ENCODE data around the gene PSEN1. TPM values are rescaled to one million over a fixed set of nuclear protein-coding genes. Genes with fewer than 3 reads are reported as not detected.

The PSEN1 gene
- total RNA-seq, 1 experiment from 2014 or later = 26.9 TPM

DNA sequence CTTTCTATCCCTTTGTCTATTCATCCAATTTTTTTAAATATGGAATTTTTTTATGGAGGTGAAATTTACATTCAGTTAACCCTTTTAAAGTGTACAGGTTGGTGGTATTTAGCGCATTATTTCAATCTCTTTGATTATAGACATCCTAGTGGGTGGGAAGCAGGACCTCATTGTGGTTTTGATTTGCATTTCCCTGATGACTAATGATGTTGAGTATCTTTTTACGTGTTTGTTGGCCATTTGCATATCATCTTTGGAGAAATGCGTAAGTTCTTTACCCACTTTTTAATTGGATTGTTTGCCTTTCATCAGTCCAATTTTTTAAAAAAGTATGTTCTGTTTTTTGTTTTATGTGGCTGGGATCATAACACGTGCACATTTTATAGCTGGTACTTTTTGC is 121.8 kb downstream of the PSEN1 start:
- Histone ChIP-seq H3K4me3 (replicated peaks in 1 of 2; ENCODE audit: low read depth in 1 of 2, low read length in 2 of 2) (no peak overlapping the region), H3K36me3 (ENCODE audit: control insufficient read depth in 1 of 2, insufficient read depth in 2 of 2, low read length in 2 of 2) (no peaks in the 10 kb centered on the region; a peak in 1 of 4 replicates), H3K9me3 (ENCODE audit: control insufficient read depth in 1 of 2, insufficient read depth in 1 of 2, low read depth in 1 of 2, low read length in 2 of 2) (no peaks in the 10 kb centered on the region), H3K9ac (ENCODE audit: low read length) (no peak overlapping the region), H3K4me1 (ENCODE audit: control insufficient read depth in 1 of 2, insufficient read depth in 2 of 2, low read length in 2 of 2) (no peaks in the 10 kb centered on the region), H4K20me1 (ENCODE audit: insufficient read depth) (no peaks in the 10 kb centered on the region), H3K4me2 (ENCODE audit: low read length) (no peak overlapping the region), H3K27me3 (ENCODE audit: insufficient read depth, low read length) (no peaks in the 10 kb centered on the region), H3K79me2 (ENCODE audit: insufficient read depth, low read length) (no peaks in the 10 kb centered on the region), H3K27ac (ENCODE audit: low read depth, low read length) (no peak overlapping the region), H2AFZ (ENCODE audit: low read depth, low read length, poor library complexity, severe bottlenecking) (no peak overlapping the region), H3K9me2 (ENCODE audit: insufficient read depth) (no peaks in the 10 kb centered on the region)
- intact Hi-C loops (cut with micrococcal nuclease) = no loop called here
- DNase-seq (ENCODE audit: low read depth, low spot score) = no peak
- RAD21 ChIA-PET (ENCODE audit: low non-redundant PET in 1 of 2, low total read pairs in 2 of 2, uncharacterized antibody in 2 of 2, unreplicated experiment in 2 of 2) = no interaction called here
- BruUV-seq (replicated peaks) = no TSS peak
- POLR2A ChIA-PET = no interaction called here
- TF ChIP-seq RAD21 (IDR thresholded peaks at IDR 0.05; ENCODE audit: low read depth) = no peak
- CTCF ChIA-PET = no interaction called here
- no peak for ATAC-seq

DNA sequence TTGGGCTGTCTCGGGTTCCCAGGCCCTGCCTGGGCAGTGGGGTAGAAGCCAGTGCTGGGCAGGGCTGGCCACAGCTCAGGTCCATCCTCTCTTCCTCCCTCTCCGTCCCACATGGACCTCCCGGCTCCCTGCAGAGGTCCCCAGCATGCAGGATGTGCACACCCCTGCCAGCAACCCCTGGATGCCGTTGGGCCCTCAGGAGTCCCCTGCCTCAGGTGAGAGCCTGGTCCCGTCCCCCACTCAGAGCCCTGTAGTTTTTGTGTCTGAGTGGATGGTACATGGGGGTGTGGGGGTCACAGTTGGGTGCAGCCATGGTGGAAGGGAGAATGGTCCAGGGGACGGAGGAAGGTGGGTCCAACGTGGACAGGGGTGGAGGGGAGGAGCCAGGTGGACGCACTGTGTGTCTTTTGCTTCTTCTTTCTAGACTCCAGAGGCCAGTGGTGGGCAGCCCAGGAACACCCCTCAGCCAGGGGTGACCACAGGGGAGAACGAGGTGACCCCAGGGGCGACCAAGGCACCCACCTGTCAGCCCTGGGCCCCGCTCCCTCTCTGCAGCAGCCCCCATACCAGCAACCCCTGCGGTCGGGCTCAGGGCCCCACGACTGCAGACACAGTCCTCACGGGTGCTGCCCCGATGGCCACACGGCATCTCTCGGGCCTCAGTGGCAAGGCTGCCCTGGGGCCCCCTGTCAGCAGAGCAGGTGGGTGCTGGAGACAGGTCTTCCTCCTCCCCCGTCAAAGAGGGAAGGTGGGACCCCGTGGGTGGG is 122.7 kb downstream of the PSEN1 start:
- DNase-seq (ENCODE audit: low read depth, low spot score) = no peak

More for the DNA sequence above, 122.7 kb downstream of the PSEN1 start:
- BruUV-seq (replicated peaks) = no TSS peak
- no peak overlapping the region for H3K27ac ChIP-seq (ENCODE audit: low read depth, low read length)
- RAD21 ChIA-PET (ENCODE audit: low non-redundant PET in 1 of 2, low total read pairs in 2 of 2, uncharacterized antibody in 2 of 2, unreplicated experiment in 2 of 2) = no interaction called here
- H4K20me1 ChIP-seq (ENCODE audit: insufficient read depth) = no peaks in the 10 kb centered on the region
- ATAC-seq = no peak
- intact Hi-C loops (cut with micrococcal nuclease) = no loop called here
- POLR2A ChIA-PET = no interaction called here
- H3K9me2 ChIP-seq (ENCODE audit: insufficient read depth) = no peaks in the 10 kb centered on the region
- no peaks in the 10 kb centered on the region for H3K9me3 ChIP-seq (ENCODE audit: control insufficient read depth in 1 of 2, insufficient read depth in 1 of 2, low read depth in 1 of 2, low read length in 2 of 2)
- H3K27me3 ChIP-seq (ENCODE audit: insufficient read depth, low read length) = no peaks in the 10 kb centered on the region
- no peaks in the 10 kb centered on the region for H3K79me2 ChIP-seq (ENCODE audit: insufficient read depth, low read length)
- H3K4me2 ChIP-seq (ENCODE audit: low read length) = no peak overlapping the region
- CTCF ChIA-PET = no interaction called here
- no peaks in the 10 kb centered on the region for H3K4me1 ChIP-seq (ENCODE audit: control insufficient read depth in 1 of 2, insufficient read depth in 2 of 2, low read length in 2 of 2)
- no peak overlapping the region for H3K9ac ChIP-seq (ENCODE audit: low read length)
- TF ChIP-seq ZFX (IDR thresholded peaks at IDR 0.05) (no peak), JUND (IDR thresholded peaks at IDR 0.05) (no peak), REST (IDR thresholded peaks at IDR 0.05; ENCODE audit: low read depth) (no peak), RAD21 (IDR thresholded peaks at IDR 0.05; ENCODE audit: low read depth) (no peak), YY1 (IDR thresholded peaks at IDR 0.05; ENCODE audit: extremely low read depth, insufficient replicate concordance, low read depth, low read length) (no peak), ZBTB33 (IDR thresholded peaks at IDR 0.05; ENCODE audit: extremely low read depth, insufficient replicate concordance, low read length) (no peak), SIN3A (IDR thresholded peaks at IDR 0.05; ENCODE audit: low read depth) (no peak), TCF7L2 (IDR thresholded peaks at IDR 0.05; ENCODE audit: borderline replicate concordance, extremely low read depth, insufficient read depth, insufficient read length) (no peak), POLR2A (IDR thresholded peaks at IDR 0.05; ENCODE audit: borderline replicate concordance, extremely low read depth, insufficient read depth, insufficient read length) (no peak), CEBPB (IDR thresholded peaks at IDR 0.05; ENCODE audit: low read depth) (no peak)
- no peak overlapping the region for H2AFZ ChIP-seq (ENCODE audit: low read depth, low read length, poor library complexity, severe bottlenecking)
- H3K4me3 ChIP-seq (replicated peaks in 1 of 2; ENCODE audit: low read depth in 1 of 2, low read length in 2 of 2) = no peak overlapping the region
- H3K36me3 ChIP-seq (ENCODE audit: control insufficient read depth in 1 of 2, insufficient read depth in 2 of 2, low read length in 2 of 2) = no peaks in the 10 kb centered on the region; a peak in 1 of 4 replicates

Measured in HCT116 (cell line).